DMS53 (cell line): ENCODE measurements around the gene UAP1L1.
A peak's percentile ranks its signal among the peaks of the same experiment; 100 is the strongest.

Source experiments
- DNase-seq: peaks from one replicate; lab custom pipeline; 2025; lab: John Stamatoyannopoulos, UW

Gene UAP1L1

DNA sequence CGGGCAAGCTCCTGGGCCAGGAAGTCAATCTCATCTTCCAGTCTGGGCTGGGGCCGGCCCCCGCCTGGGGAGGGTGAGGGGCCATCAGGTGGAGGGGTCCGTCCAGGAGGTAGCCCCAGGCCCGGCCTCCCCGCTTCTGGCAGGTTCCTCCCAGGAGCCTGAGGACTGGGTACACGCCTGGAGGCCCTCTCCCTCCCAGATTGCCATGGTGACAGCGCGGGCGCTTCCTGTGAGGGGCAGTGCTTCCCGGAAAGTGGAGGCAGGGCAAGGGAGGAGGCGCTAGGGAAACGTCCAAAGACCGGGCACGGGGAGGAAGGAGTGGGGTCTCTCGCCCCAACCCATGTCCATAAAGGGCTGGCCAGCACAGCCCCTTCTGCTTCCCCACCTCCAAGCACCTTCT lies 36.2 kb upstream of the UAP1L1 start:
- no peak for DNase-seq

- no peak for DNase-seq
These were observed 34.3 kb upstream of the UAP1L1 start for GRCh38 chr9:137042751-137043727.

- DNase-seq: peak; percentile 64
These were observed 33.3 kb upstream of the UAP1L1 start for GRCh38 chr9:137044037-137044436.

DNA sequence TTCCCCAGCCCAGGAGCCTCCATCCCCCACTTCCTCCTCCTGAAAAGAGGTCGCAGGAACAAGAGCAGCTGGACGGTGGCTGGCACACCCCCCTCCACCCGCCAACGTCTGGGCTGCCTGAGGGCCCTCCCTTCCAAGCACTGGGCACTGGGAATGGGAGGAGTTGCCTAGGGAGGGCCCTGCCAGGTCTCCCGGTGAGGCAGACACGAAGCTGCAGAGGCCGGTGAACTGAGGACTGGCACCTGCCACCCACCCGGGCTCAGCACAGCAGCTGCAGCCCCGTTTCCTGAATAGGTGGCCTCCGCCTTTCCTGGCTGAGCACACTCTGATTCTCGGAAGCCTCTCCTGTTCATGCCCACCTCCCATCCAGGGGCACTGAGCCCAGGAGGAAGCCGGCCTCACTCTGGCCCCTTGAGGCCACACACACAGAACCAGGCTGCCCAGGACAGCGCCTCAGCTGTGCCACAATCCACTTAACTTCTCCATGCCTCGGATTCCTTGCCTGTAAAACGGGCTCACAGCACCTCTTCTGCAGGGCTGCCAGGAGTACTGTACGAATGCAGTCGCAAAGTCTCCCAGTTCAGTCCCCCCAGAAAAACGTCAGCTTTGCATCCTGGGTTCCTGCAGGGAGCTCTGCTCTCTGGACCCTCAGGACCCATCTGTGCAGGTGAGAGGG lies 32.7 kb upstream of the UAP1L1 start:
- peak; percentile 90 for DNase-seq

GRCh38 chr9:137045294-137046087 lies 31.8 kb upstream of the UAP1L1 start:
- peak; percentile 80 for DNase-seq

- DNase-seq: peak; percentile 98
These were observed 31.1 kb upstream of the UAP1L1 start, which contains the start of gene NPDC1 for GRCh38 chr9:137046088-137046787. Gene NPDC1, minus strand, starts transcription at chr9:137046177. Its CDS starts 188 bp downstream, at chr9:137045989.

DNA sequence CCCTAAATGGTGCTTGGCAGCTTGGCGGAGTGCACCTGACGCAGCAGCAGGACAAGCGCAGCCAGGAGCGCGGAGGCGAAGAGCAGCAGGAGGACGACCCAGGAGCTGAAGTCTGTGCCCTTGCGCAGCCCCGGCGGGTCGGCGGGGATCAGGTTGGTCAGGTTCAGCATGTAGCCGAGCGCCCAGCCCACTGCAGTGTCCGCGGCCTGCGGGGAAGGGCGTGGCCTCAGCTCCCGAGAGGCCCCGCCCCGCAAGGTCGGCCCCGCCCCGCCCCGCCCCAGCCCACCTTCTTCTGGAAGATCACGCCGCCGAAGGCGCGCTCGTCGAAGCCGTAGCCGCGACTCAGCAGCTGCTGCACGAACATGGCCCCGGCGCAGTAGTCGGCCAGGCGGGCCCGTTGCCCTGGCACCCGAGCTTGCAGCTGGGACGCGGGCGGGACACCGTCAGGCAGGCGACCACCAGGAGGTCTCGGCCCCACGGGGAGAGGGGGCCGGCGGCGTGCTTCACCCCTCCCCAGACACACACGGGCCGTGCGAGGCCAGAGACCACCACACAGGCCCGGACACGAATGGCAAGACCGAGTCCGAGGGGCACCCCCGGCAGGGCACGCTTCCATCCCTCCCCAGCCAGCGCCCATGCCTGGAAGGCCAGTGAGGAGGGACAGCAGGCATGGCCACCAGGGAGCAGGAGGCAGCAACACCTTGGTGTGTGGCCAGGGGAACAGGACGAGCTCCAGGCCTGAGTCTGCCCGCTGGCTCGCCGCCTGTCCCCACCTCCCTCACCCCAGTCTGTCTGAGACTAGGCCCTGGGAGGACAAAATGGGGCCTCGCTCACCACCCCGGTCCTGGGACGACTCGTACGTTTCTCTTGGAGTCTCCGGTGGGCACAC lies 28.4 kb upstream of the UAP1L1 start:
- peak; percentile 82 for DNase-seq

DNA sequence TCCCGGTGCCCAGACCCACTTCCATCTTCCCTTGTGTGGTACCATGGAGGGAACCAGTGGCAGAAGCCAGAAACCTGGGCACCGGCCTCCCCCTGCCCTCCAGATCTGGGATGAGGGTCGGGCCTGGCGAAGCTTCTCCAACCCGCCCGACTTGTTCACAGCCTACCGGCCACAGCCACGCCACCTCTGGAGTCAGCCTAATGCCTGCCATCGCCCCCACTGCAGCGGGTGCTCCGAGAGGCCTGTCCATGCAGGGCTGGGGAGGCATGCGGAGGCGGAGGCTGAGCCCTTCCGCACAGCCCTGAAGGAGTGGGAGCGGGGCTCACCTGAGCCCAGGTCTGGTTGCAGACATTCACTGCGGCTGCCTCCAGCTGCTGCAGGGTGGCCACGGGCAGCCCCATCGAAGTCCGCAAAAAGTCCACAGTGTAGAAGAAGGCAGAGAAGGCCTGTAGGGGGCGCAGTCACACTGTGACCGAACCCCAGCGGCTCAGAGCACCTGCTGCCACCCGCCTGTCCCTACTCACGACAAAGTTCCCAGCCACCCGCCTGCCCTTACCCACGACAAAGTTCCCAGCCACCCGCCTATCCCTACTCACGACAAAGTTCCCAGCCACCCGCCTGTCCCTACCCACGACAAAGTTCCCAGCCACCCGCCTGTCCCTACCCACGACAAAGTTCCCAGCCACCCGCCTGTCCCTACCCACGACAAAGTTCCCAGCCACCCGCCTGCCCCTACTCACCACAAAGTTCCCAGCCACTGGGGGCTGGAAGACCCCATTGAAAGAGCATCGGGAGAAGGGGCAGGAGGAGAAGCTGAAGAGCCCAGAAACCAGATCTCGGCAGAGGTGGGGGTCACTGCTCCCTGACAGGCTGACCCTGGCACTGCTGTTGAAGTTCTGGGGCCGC lies 27.5 kb upstream of the UAP1L1 start:
- DNase-seq: peak; percentile 92

GRCh38 chr9:137050570-137050969 lies 26.7 kb upstream of the UAP1L1 start:
- peak; percentile 52 for DNase-seq

DNA sequence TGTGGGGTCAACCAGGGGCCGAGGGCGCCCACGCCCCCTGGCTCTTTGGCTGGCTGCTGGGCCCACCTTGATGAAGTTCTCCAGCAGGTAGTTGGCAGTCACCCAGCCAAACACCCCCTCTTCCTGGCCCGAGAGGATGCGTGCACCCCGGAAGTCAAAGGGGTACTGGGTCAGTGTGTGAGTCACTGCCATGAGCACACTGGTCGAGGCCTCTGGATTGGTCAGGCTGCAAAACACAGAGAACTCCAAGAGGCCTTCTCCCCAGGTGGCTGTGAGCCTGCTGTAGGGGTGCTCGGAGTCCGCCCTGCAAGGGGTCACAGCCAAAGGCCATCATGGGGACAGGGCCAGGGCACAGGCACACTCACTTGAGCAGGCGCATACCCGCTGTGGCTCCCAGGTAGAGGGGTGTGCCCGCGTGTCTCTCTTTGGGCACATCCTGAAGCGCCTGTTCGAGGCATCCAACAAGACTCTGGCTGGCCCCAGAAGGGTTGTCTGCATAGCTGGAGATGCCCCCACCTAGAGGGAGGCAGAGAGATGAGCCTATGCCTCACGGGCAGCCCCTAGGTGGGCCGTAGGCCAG lies 26.1 kb upstream of the UAP1L1 start:
- no peak for DNase-seq

GRCh38 chr9:137052293-137052692 lies 25.0 kb upstream of the UAP1L1 start:
- DNase-seq: no peak

DNA sequence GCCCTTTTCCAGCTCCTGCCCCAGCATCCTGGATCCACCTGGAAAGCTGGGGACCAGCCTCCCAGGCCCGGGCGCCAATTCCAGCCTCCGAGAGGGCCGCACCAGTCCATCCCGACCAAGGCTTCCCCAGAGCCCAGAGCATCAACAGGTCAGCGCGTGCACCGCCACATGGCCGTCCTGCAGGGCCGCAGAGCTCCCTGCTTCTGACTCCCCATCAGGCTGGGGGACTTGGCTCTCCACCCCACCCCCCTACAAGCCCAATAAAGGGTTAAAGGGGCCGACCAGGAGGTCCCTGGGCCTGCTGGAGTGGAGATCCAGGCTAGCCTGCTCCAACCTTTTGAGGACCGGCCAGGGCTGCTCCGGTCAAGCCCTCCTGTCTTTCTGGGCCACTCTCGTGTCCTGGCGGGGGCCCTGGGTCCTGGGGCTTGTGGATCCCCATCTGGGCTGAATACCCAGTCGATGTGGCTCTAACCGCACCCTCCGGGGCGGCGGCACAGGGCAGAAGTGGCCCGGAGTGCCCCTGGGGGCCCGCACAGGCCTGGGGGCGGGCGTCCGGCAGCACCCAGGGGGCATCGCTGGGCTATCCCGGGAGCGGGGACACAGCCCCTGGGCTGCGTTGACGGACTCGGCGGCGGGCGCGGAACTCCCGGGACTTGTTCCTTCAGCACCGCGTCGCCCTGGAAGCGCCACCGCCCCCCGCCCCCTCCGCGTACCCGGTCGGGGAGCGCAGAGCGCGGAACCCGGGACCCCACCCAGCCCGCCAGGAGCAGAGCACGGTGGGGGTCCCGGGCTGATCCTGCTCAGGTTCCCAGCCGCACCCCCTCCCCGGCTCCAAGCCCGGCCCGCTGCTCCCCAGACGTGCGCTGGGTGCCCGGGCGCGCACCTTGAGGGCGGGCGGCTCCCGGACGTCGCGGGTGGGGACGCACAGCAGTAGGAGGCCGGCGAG lies 24.0 kb upstream of the UAP1L1 start:
- peak; percentile 86 for DNase-seq

- DNase-seq: peak; percentile 93
These were observed 23.1 kb upstream of the UAP1L1 start, which contains the start of gene ENTPD2 for GRCh38 chr9:137053944-137054931. Gene ENTPD2, minus strand, starts transcription at chr9:137054061. Its CDS starts 64 bp downstream, at chr9:137053997.

DNA sequence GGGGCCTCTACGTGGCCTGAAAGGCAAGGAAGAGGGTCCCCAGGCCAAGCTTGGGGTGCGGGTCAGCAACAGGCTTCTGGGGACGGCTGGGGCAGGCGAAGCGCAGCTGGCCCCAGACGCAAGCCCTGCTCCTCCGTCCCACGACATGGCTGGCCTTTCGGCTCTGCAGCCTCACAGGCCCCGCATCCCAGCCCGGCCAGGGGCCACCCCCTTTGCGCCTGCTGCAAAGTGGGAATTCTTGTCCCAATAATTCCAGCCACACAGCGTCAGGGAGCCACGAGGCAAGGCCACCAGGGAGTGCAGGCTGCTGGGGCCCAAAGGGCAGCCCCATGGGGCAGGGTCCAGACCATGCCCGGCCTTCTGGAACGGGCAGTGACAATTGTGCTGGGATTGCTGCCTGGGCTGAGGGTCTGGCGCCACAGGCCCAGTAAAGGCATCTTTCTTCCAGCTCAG lies 22.4 kb upstream of the UAP1L1 start:
- no peak for DNase-seq

- no peak for DNase-seq
These were observed 21.6 kb upstream of the UAP1L1 start for GRCh38 chr9:137055385-137056364.
